Aorta (tissue), 5 donors: Measurements from ENCODE around the gene MT1F. TPM values are rescaled to one million over a fixed set of nuclear protein-coding genes. Genes with fewer than 3 reads are reported as not detected.
"Not testable (repeated sequence)": the region's sequence is repeated elsewhere in the genome, so short reads cannot be mapped to it uniquely, and the experiment has no call there.

Experiments used
- ATAC-seq: fragments of 200-7000 bp; cut with Tn5 transposase; one replicate; pipeline ENCODE4 v1.9.1; 2022; ENCODE audit warnings: moderate library complexity; ENCODE audit not compliant: low FRiP score
- DNase-seq, 2 donors: peaks; one replicate each; pipeline ENCODE4 v3.0.0-alpha.2; 2020
- H3K27ac ChIP-seq, 2 donors: one replicate each; pipeline ENCODE4 v1.5.1; 2013; ENCODE audit warnings: low read length in 2 of 2, mild to moderate bottlenecking in 2 of 2, moderate library complexity in 2 of 2, control low read depth in 1 of 2, inconsistent platforms in 1 of 2, low read depth in 1 of 2
- H3K27me3 ChIP-seq, 2 donors: one replicate each; pipeline ENCODE4 v1.6.1; 2013; ENCODE audit warnings: control low read depth in 1 of 2, low read length in 1 of 2, mild to moderate bottlenecking in 1 of 2, moderate library complexity in 1 of 2; ENCODE audit not compliant: insufficient read depth in 2 of 2, control insufficient read depth in 1 of 2
- H3K36me3 ChIP-seq, 2 donors: one replicate each; pipeline ENCODE4 v1.6.1; 2013; ENCODE audit warnings: control low read depth in 1 of 2, low read length in 1 of 2, mild to moderate bottlenecking in 1 of 2; ENCODE audit not compliant: insufficient read depth in 2 of 2, control insufficient read depth in 1 of 2
- H3K4me1 ChIP-seq, 2 donors: one replicate each; pipeline ENCODE4 v1.6.1; 2013; ENCODE audit warnings: low read length in 2 of 2, control low read depth in 1 of 2, mild to moderate bottlenecking in 1 of 2, moderate library complexity in 1 of 2; ENCODE audit not compliant: insufficient read depth in 2 of 2, control insufficient read depth in 1 of 2
- H3K4me3 ChIP-seq, 2 donors: one replicate each; pipeline ENCODE4 v1.5.1; 2013; ENCODE audit warnings: low read length in 2 of 2, control low read depth in 1 of 2, mild to moderate bottlenecking in 1 of 2
- H3K9me3 ChIP-seq: one replicate; pipeline ENCODE4 v1.6.1; 2013; ENCODE audit warnings: mild to moderate bottlenecking, low read length; ENCODE audit not compliant: control insufficient read depth
- WGBS, 2 donors: extraction: QIAGEN DNeasy Blood & Tissue Kit; methylation state at CpG; one replicate each; pipeline ENCODE4 v1.1.7; 2013; 5-methylcytosine and 5-hydroxymethylcytosine counted together
- intact Hi-C, 2 donors: fragments of 100-400 bp; cut with DNase I; formaldehyde crosslinking; loops; one replicate each; pipeline versions ENCODE4 v1.14.2 to v1.15.0; 2022
- polyA plus RNA-seq, 2 donors: library from polyadenylated mRNA; stranded (reverse); fragments of 200-250 nt; gene quantifications; one replicate each; pipeline ENCODE4 v1.2.3, GENCODE V29; 2013
- total RNA-seq, 2 donors: library from RNA; stranded (reverse); fragmentation: NEBNext Ultra II Directional; extraction: Animal tissue kit (Norgen Biotek cat#: 25700); gene quantifications; one replicate each; pipeline ENCODE4 v1.2.1, GENCODE V29; 2021
- donor health status: healthy with polysubstance abuse.
- donor health status: Bipolar disorder and iron deficiency.
- donor health status: DM: no; HTN: no; CAD: no.
- donor health status: DM: no; HTN: no; CAD: no.
- donor health status: DM: yes; HTN: yes; CAD: no.

Gene MT1F
- total and polyA plus RNA-seq, 4 donors = 9.0 to 81.1 (median 16.8) TPM

GRCh38 chr16:56672171-56672570 is 14.4 kb downstream of the MT1F start:
- DNase-seq, intact Hi-C loops, H3K27ac ChIP-seq, H3K4me1 ChIP-seq, ATAC-seq, H3K9me3 ChIP-seq, H3K36me3 ChIP-seq, H3K4me3 ChIP-seq, H3K27me3 ChIP-seq: not testable (repeated sequence)
- 78 to 93% methylated on average over 3 of the region's 3 CpGs for WGBS, 2 donors

GRCh38 chr16:56672761-56673536 is 15.2 kb downstream of the MT1F start:
- ATAC-seq (no peak), DNase-seq (no peak)
- H3K27ac ChIP-seq = no peak overlapping the region
- H3K4me1 ChIP-seq = no peaks in the 10 kb centered on the region
- no peaks in the 10 kb centered on the region for H3K9me3 ChIP-seq
- no peaks in the 10 kb centered on the region for H3K36me3 ChIP-seq
- 89% methylated on average over 11 of the region's 11 CpGs for WGBS, 2 donors
- no peaks in the 10 kb centered on the region for H3K27me3 ChIP-seq
- H3K4me3 ChIP-seq = no peak overlapping the region
- intact Hi-C loops = no loop called here

- H3K4me1 ChIP-seq = no peaks in the 10 kb centered on the region
- 44 to 46% methylated on average over 12 of the region's 12 CpGs for WGBS, 2 donors
- no peak for DNase-seq
- ATAC-seq = no peak
- no peak overlapping the region for H3K27ac ChIP-seq
- H3K36me3 ChIP-seq = no peaks in the 10 kb centered on the region
- H3K27me3 ChIP-seq = no peaks in the 10 kb centered on the region
- no peaks in the 10 kb centered on the region for H3K9me3 ChIP-seq
- no peak overlapping the region for H3K4me3 ChIP-seq
- intact Hi-C loops = loop anchor here in 1 of 2 donors (2.0 kb wide), 1 partner anchor 29 kb away; no protein-coding TSS in a partner anchor
Observed at GRCh38 chr16:56673921-56674320, 16.2 kb downstream of the MT1F start.

- WGBS, 2 donors = 94 to 96% methylated on average over 6 of the region's 6 CpGs
- not testable (repeated sequence) for H3K4me1 ChIP-seq, H3K36me3 ChIP-seq, ATAC-seq, H3K27me3 ChIP-seq, H3K27ac ChIP-seq, H3K9me3 ChIP-seq, DNase-seq, H3K4me3 ChIP-seq
- intact Hi-C loops = loop anchor here in 1 of 2 donors (2.0 kb wide), 1 partner anchor 28 kb away; no protein-coding TSS in a partner anchor
Observed at GRCh38 chr16:56674570-56674969, 16.8 kb downstream of the MT1F start.

GRCh38 chr16:56675685-56676210 is 18.0 kb downstream of the MT1F start:
- ATAC-seq = peak; percentile 53
- Histone ChIP-seq H3K27me3 (no peaks in the 10 kb centered on the region), H3K4me3 (no peak overlapping the region), H3K4me1 (no peaks in the 10 kb centered on the region), H3K36me3 (no peaks in the 10 kb centered on the region), H3K9me3 (no peaks in the 10 kb centered on the region), H3K27ac (no peak overlapping the region)
- WGBS, 2 donors = 8 to 9% methylated on average over 18 to 32 of the region's 32 CpGs
- no peak for DNase-seq
- intact Hi-C loops = loop anchor here in 1 of 2 donors (2.0 kb wide), 1 partner anchor 27 kb away; no protein-coding TSS in a partner anchor

- no peak overlapping the region for H3K4me3 ChIP-seq
- intact Hi-C loops = no loop called here
- H3K27me3 ChIP-seq = no peaks in the 10 kb centered on the region
- H3K27ac ChIP-seq = no peak overlapping the region
- no peaks in the 10 kb centered on the region for H3K4me1 ChIP-seq
- no peaks in the 10 kb centered on the region for H3K36me3 ChIP-seq
- WGBS, 2 donors = 62 to 64% methylated on average over 3 of the region's 3 CpGs
- no peak for DNase-seq
- H3K9me3 ChIP-seq = no peaks in the 10 kb centered on the region
- no peak for ATAC-seq
Observed at GRCh38 chr16:56677474-56677873, 19.7 kb downstream of the MT1F start.

GRCh38 chr16:56679078-56679730 is 21.4 kb downstream of the MT1F start:
- Histone ChIP-seq H3K27me3 (no peaks in the 10 kb centered on the region), H3K36me3 (no peaks in the 10 kb centered on the region), H3K27ac (no peak overlapping the region), H3K4me1 (no peaks in the 10 kb centered on the region), H3K9me3 (no peaks in the 10 kb centered on the region), H3K4me3 (no peak overlapping the region)
- ATAC-seq (no peak), DNase-seq (no peak)
- 95 to 96% methylated on average over 3 of the region's 3 CpGs for WGBS, 2 donors
- intact Hi-C loops = no loop called here

- ATAC-seq (no peak), DNase-seq (no peak)
- intact Hi-C loops = loop anchor here (5.0 kb wide), 2 partner anchors 38 to 73 kb away; partner anchors contain the start of gene MT2A (in 1 of the 2)
- H3K9me3 ChIP-seq = no peaks in the 10 kb centered on the region
- 90 to 96% methylated on average over 6 of the region's 6 CpGs for WGBS, 2 donors
- no peak overlapping the region for H3K27ac ChIP-seq
- no peak overlapping the region for H3K4me3 ChIP-seq
- no peaks in the 10 kb centered on the region for H3K27me3 ChIP-seq
- H3K36me3 ChIP-seq = no peaks in the 10 kb centered on the region
- H3K4me1 ChIP-seq = no peaks in the 10 kb centered on the region
Observed at GRCh38 chr16:56679818-56680217, 22.1 kb downstream of the MT1F start.
